ENCODE measurements around the gene SSR3.

Gene SSR3

DNA sequence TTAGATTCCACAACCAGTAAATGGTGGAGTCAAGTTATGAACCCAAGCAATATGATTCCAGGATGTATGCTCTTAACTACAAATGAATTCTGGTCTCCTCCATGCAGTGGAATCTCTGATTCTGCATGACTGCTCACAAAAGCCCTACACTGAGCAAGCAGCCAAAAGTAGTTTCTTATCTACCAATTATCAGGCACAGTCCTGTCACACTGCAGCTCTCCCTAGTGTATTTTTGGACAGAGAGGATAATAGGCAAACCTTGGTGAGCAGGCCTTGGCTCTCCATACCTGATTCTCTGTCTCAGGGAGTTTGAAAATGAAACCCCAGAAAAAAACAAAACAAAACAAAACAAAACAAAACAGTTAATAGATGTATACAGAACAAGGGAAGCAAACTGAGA, 3.5 kb upstream of the SSR3 start (continued):
- TF ChIP-seq ZBTB7A (tag by site-specific recombination; IDR thresholded peaks at IDR 0.05; ENCODE audit: low read depth) (no peak), ZNF792 (tag by site-specific recombination; IDR thresholded peaks at IDR 0.05) (no peak), ZFP41 (tag by site-specific recombination; IDR thresholded peaks at IDR 0.05; ENCODE audit: borderline replicate concordance) (no peak)
- TF ChIP-seq, protein P1, sequence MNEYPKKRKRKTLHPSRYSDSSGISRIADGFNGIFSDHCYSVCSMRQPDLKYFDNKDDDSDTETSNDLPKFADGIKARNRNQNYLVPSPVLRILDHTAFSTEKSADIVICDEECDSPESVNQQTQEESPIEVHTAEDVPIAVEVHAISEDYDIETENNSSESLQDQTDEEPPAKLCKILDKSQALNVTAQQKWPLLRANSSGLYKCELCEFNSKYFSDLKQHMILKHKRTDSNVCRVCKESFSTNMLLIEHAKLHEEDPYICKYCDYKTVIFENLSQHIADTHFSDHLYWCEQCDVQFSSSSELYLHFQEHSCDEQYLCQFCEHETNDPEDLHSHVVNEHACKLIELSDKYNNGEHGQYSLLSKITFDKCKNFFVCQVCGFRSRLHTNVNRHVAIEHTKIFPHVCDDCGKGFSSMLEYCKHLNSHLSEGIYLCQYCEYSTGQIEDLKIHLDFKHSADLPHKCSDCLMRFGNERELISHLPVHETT (tag by site-specific recombination; IDR thresholded peaks at IDR 0.05) = no peak

DNA sequence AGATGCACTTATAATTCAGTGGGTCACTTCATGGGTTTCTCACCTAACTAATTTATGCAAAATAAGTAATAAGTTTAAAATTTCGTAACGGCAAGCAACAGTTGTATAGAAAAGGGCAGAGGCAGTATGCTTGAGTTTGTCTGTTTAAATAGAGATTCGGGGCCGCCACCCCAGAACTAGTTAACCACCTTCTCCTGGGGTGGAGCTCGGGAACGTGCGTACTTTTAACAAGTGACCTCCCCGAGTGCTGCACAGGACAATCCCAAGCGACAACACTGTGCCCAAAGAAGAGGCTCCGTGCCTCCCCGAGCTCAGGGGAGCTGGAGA, 439 bp downstream of the SSR3 start:
- Histone ChIP-seq H3K4me1 (ENCODE audit: control insufficient read depth, insufficient read depth, low read length) (no peaks in the 10 kb centered on the region), H3K9me3 (ENCODE audit: control insufficient read depth, insufficient read depth, low read depth, low read length) (no peaks in the 10 kb centered on the region), H3K36me3 (ENCODE audit: control insufficient read depth in 2 of 2, insufficient read depth in 1 of 2, low read length in 2 of 2) (peaks cover 0 to 38% of the 10 kb centered on the region in 2 experiments; a peak in 1 of 3 replicates), H3K4me3 (ENCODE audit: low read depth, low read length) (peak overlapping the region; percentile 100), H3K27ac (ENCODE audit: extremely low read depth, low read depth, low read length) (peak overlapping the region; percentile 40; the same call in 1 of the 2 replicates)
- CTCF ChIA-PET = interaction anchor here (0.6 to 2.5 kb wide), 8 partner anchors 10 to 527 kb away, joined by 3 to 11 read pairs (median 4); partner anchors contain the start of gene TIPARP
- TF ChIP-seq, protein P2, sequence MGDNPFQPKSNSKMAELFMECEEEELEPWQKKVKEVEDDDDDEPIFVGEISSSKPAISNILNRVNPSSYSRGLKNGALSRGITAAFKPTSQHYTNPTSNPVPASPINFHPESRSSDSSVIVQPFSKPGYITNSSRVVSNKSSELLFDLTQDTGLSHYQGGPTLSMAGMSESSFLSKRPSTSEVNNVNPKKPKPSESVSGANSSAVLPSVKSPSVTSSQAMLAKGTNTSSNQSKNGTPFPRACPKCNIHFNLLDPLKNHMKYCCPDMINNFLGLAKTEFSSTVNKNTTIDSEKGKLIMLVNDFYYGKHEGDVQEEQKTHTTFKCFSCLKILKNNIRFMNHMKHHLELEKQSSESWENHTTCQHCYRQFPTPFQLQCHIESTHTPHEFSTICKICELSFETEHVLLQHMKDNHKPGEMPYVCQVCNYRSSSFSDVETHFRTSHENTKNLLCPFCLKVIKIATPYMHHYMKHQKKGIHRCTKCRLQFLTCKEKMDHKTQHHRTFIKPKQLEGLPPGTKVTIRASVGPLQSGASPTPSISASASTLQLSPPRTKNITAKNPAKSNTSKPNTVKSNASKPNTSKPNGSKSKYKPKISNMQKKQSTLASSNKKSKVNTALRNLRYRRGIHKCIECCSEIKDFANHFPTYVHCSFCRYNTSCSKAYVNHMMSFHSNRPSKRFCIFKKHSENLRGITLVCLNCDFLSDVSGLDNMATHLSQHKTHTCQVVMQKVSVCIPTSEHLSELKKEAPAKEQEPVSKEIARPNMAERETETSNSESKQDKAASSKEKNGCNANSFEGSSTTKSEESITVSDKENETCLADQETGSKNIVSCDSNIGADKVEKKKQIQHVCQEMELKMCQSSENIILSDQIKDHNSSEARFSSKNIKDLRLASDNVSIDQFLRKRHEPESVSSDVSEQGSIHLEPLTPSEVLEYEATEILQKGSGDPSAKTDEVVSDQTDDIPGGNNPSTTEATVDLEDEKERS (tag by site-specific recombination; IDR thresholded peaks at IDR 0.05) = no peak
- no peak for TF ChIP-seq ZNF114 (tag by site-specific recombination; IDR thresholded peaks at IDR 0.05)
- TF ChIP-seq, protein P3, sequence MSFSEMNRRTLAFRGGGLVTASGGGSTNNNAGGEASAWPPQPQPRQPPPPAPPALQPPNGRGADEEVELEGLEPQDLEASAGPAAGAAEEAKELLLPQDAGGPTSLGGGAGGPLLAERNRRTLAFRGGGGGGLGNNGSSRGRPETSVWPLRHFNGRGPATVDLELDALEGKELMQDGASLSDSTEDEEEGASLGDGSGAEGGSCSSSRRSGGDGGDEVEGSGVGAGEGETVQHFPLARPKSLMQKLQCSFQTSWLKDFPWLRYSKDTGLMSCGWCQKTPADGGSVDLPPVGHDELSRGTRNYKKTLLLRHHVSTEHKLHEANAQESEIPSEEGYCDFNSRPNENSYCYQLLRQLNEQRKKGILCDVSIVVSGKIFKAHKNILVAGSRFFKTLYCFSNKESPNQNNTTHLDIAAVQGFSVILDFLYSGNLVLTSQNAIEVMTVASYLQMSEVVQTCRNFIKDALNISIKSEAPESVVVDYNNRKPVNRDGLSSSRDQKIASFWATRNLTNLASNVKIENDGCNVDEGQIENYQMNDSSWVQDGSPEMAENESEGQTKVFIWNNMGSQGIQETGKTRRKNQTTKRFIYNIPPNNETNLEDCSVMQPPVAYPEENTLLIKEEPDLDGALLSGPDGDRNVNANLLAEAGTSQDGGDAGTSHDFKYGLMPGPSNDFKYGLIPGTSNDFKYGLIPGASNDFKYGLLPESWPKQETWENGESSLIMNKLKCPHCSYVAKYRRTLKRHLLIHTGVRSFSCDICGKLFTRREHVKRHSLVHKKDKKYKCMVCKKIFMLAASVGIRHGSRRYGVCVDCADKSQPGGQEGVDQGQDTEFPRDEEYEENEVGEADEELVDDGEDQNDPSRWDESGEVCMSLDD (tag by site-specific recombination; IDR thresholded peaks at IDR 0.05) = no peak
- TF ChIP-seq ZNF660 (tag by site-specific recombination; IDR thresholded peaks at IDR 0.05) = no peak
- no peak for TF ChIP-seq ZNF776 (tag by site-specific recombination; IDR thresholded peaks at IDR 0.05; ENCODE audit: borderline replicate concordance)
- no peak for TF ChIP-seq ZNF549 (tag by site-specific recombination; IDR thresholded peaks at IDR 0.05)
- TF ChIP-seq ZIC2 (tag by site-specific recombination; IDR thresholded peaks at IDR 0.05) = no peak
- TF ChIP-seq ZNF19 (tag by site-specific recombination; IDR thresholded peaks at IDR 0.05; ENCODE audit: low read depth) = no peak
- TF ChIP-seq ZEB2 (tag by site-specific recombination; IDR thresholded peaks at IDR 0.05) = no peak
- TF ChIP-seq TCF7L2 (IDR thresholded peaks at IDR 0.05; ENCODE audit: borderline replicate concordance, low read depth, low read length) = no peak
- TF ChIP-seq ZBTB17 (tag by site-specific recombination; IDR thresholded peaks at IDR 0.05) = no peak
- TF ChIP-seq PRDM1 (tag by site-specific recombination; IDR thresholded peaks at IDR 0.05) = no peak
- TF ChIP-seq ZNF626 (tag by site-specific recombination; IDR thresholded peaks at IDR 0.05) = no peak
- no peak for TF ChIP-seq ZNF132 (tag by site-specific recombination; IDR thresholded peaks at IDR 0.05; ENCODE audit: borderline replicate concordance)
- TF ChIP-seq, protein P4, sequence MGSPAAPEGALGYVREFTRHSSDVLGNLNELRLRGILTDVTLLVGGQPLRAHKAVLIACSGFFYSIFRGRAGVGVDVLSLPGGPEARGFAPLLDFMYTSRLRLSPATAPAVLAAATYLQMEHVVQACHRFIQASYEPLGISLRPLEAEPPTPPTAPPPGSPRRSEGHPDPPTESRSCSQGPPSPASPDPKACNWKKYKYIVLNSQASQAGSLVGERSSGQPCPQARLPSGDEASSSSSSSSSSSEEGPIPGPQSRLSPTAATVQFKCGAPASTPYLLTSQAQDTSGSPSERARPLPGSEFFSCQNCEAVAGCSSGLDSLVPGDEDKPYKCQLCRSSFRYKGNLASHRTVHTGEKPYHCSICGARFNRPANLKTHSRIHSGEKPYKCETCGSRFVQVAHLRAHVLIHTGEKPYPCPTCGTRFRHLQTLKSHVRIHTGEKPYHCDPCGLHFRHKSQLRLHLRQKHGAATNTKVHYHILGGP (tag by site-specific recombination; IDR thresholded peaks at IDR 0.05) = no peak
- TF ChIP-seq KLF16 (tag by site-specific recombination; IDR thresholded peaks at IDR 0.05) = no peak
- no peak for TF ChIP-seq ZNF555 (tag by site-specific recombination; conservative IDR thresholded peaks at IDR 0.05)
- POLR2A ChIA-PET = interaction anchor here (1.1 to 2.2 kb wide), 7 partner anchors 19 to 534 kb away, joined by 4 to 27 read pairs (median 6); partner anchors contain the start of gene TIPARP
